ENCODE measurements around the gene RPUSD4. TPM values are rescaled to one million over a fixed set of nuclear protein-coding genes. Genes with fewer than 3 reads are reported as not detected.

RPUSD4 gene
- total and polyA plus RNA-seq, 10 of the 15 experiments (the other 5 are each of a cell fraction or from before 2014, with no cell fraction given), result 24.5 to 47.6 (median 31.7) TPM

DNA sequence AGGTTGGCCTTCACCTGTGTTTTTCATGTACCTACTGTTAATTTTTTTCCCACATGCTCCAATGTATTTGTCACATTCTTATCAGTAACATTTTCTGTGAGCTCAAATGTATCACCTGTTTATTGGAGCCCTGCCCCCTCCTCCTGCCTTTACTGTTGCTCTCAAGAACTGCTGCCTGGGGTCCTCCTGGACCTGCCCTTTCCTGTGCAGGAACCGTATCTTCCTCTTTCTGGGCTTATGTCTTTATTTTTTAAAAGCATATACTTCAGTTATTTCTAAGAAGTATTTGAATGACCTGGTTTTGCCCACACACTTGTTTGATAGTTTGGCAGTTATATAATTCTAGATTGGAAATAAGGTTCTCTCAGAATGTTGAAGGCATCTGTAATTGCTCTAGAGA lies 6.0 kb upstream of the RPUSD4 start (continued):
- TF ChIP-seq ATF2 (IDR thresholded peaks at IDR 0.05; ENCODE audit: low read length) (no peak), TCF3 (IDR thresholded peaks at IDR 0.05; ENCODE audit: borderline replicate concordance, insufficient read depth, low read depth, low read length) (no peak), BMI1 (IDR thresholded peaks at IDR 0.05; ENCODE audit: borderline replicate concordance) (no peak)
- TF ChIP-seq, protein P1, sequence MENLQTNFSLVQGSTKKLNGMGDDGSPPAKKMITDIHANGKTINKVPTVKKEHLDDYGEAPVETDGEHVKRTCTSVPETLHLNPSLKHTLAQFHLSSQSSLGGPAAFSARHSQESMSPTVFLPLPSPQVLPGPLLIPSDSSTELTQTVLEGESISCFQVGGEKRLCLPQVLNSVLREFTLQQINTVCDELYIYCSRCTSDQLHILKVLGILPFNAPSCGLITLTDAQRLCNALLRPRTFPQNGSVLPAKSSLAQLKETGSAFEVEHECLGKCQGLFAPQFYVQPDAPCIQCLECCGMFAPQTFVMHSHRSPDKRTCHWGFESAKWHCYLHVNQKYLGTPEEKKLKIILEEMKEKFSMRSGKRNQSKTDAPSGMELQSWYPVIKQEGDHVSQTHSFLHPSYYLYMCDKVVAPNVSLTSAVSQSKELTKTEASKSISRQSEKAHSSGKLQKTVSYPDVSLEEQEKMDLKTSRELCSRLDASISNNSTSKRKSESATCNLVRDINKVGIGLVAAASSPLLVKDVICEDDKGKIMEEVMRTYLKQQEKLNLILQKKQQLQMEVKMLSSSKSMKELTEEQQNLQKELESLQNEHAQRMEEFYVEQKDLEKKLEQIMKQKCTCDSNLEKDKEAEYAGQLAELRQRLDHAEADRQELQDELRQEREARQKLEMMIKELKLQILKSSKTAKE (IDR thresholded peaks at IDR 0.05; ENCODE audit: low read depth, poor library complexity, severe bottlenecking), result no peak
- TF ChIP-seq, protein P2, sequence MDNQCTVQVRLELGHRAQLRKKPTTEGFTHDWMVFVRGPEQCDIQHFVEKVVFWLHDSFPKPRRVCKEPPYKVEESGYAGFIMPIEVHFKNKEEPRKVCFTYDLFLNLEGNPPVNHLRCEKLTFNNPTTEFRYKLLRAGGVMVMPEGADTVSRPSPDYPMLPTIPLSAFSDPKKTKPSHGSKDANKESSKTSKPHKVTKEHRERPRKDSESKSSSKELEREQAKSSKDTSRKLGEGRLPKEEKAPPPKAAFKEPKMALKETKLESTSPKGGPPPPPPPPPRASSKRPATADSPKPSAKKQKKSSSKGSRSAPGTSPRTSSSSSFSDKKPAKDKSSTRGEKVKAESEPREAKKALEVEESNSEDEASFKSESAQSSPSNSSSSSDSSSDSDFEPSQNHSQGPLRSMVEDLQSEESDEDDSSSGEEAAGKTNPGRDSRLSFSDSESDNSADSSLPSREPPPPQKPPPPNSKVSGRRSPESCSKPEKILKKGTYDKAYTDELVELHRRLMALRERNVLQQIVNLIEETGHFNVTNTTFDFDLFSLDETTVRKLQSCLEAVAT (IDR thresholded peaks at IDR 0.05), result no peak

- peaks cover 8% of the 10 kb centered on the region for H3K79me2 ChIP-seq (ENCODE audit: control insufficient read depth, insufficient read depth, low read length)
- intact Hi-C loops (cut with micrococcal nuclease; ENCODE audit: unreplicated experiment), result no loop called here
- H3K36me3 ChIP-seq (ENCODE audit: control insufficient read depth in 2 of 2, insufficient read depth in 2 of 2, low read length in 1 of 2), result no peaks in the 10 kb centered on the region
- BruUV-seq (replicated peaks), result no TSS peak
- H3K27me3 ChIP-seq (replicated peaks in 1 of 2; ENCODE audit: control insufficient read depth in 2 of 2, insufficient read depth in 2 of 2, low read length in 1 of 2), result no peaks in the 10 kb centered on the region
- ChIA-PET POLR2A (no interaction called here), SMC1A (ENCODE audit: uncharacterized antibody, unreplicated experiment) (interaction anchor here (1.0 kb wide), 1 partner anchor 8 kb away, joined by 3 read pairs; no protein-coding TSS in a partner anchor), CTCF (interaction anchor here (1.4 kb wide), 1 partner anchor 275 kb away, joined by 3 read pairs; no protein-coding TSS in a partner anchor), RAD21 (ENCODE audit: unreplicated experiment) (no interaction called here)
- FAIRE-seq (peak; percentile 70), DNase-seq (ENCODE audit: low read depth, low spot score) (no peak), ATAC-seq (peak; percentile 21)
- H3K4me1 ChIP-seq (ENCODE audit: control insufficient read depth, insufficient read depth, low read length), result peaks cover 5% of the 10 kb centered on the region
- no peaks in the 10 kb centered on the region for H4K20me1 ChIP-seq (ENCODE audit: control insufficient read depth, insufficient read depth)
- no peak overlapping the region for H3K9ac ChIP-seq (ENCODE audit: control insufficient read depth, insufficient read depth, low read length)
- H3K27ac ChIP-seq (ENCODE audit: control insufficient read depth, insufficient read depth), result no peak overlapping the region
- no peak for TF ChIP-seq MYB (IDR thresholded peaks at IDR 0.05; ENCODE audit: borderline replicate concordance, low read depth, low read length)
- no peak for TF ChIP-seq ELK1 (IDR thresholded peaks at IDR 0.05; ENCODE audit: low read depth, low read length)
- no peak for TF ChIP-seq IRF4 (IDR thresholded peaks at IDR 0.05; ENCODE audit: low read depth, low read length)
- TF ChIP-seq ATF2 (IDR thresholded peaks at IDR 0.05; ENCODE audit: low read length), result no peak
- no peak for TF ChIP-seq CEBPB (IDR thresholded peaks at IDR 0.05; ENCODE audit: borderline replicate concordance in 1 of 2, low read depth in 2 of 2, low read length in 2 of 2)
- peak; percentile 30; the same call in 1 of the 2 replicates for TF ChIP-seq RUNX3 (IDR thresholded peaks at IDR 0.05; ENCODE audit: low read length)
- no peak for TF ChIP-seq HDGF (IDR thresholded peaks at IDR 0.05)
- no peak for TF ChIP-seq PML (IDR thresholded peaks at IDR 0.05; ENCODE audit: low read length)
- no peak for TF ChIP-seq ZNF384 (IDR thresholded peaks at IDR 0.05; ENCODE audit: borderline replicate concordance, low read depth, low read length)
- H3K9me3 ChIP-seq (replicated peaks; ENCODE audit: control insufficient read depth, insufficient read depth, low read length), result no peaks in the 10 kb centered on the region
- H3K4me2 ChIP-seq (ENCODE audit: control insufficient read depth, insufficient read depth), result no peak overlapping the region; the same call in 1 of the 2 replicates
- no peak overlapping the region for H2AFZ ChIP-seq (ENCODE audit: control insufficient read depth, low read depth, low read length)
- 54% methylated on average over 6 of the region's 6 CpGs for WGBS (ENCODE audit: insufficient coverage, insufficient replicate concordance, low lambda C conversion rate, missing lambda C conversion rate)
- no peak overlapping the region for H3K4me3 ChIP-seq
- in situ Hi-C loops (cut with MboI), result no loop called here
Observed at GRCh38 chr11:126216526-126217305, 5.3 kb upstream of the RPUSD4 start.

Data from GM12878 (cell line).